CD14-positive monocyte (primary cell): ENCODE results near the gene PSAPL1. TPM values are rescaled to one million over a fixed set of nuclear protein-coding genes. Genes with fewer than 3 reads are reported as not detected.

ENCODE experiments used
- DNase-seq, 3 donors: peaks; one replicate each; pipeline ENCODE4 v3.0.0-alpha.2; 2011 to 2022
- H2AFZ ChIP-seq: 2 replicates; pipeline ENCODE4 v1.6.0; 2012; ENCODE audit warnings: mild to moderate bottlenecking, low read depth, low read length, inconsistent platforms; ENCODE audit not compliant: insufficient read depth, poor library complexity, severe bottlenecking
- H3K27ac ChIP-seq, 2 donors: 1 replicate in 1 of 2; 2 replicates in 1 of 2; pipeline ENCODE4 v1.5.1; 2012 to 2013; ENCODE audit warnings: low read length in 2 of 2, control low read depth in 1 of 2, inconsistent platforms in 1 of 2, low read depth in 1 of 2, mild to moderate bottlenecking in 1 of 2
- H3K27me3 ChIP-seq, 2 donors: one replicate each; pipeline versions ENCODE4 v1.6.0 to v1.6.1; 2011 to 2013; ENCODE audit warnings: low read length in 2 of 2; ENCODE audit not compliant: control insufficient read depth in 2 of 2, insufficient read depth in 2 of 2
- H3K36me3 ChIP-seq, 2 donors: replicated peaks in 1 of 2; 1 replicate in 1 of 2; 2 replicates in 1 of 2; pipeline versions ENCODE4 v1.5.1 to v1.6.1; 2012 to 2013; ENCODE audit warnings: low read length in 2 of 2, control low read depth in 1 of 2, inconsistent platforms in 1 of 2, mild to moderate bottlenecking in 1 of 2; ENCODE audit not compliant: insufficient read depth in 2 of 2, control insufficient read depth in 1 of 2
- H3K4me1 ChIP-seq, 2 donors: 1 replicate in 1 of 2; 2 replicates in 1 of 2; pipeline versions ENCODE4 v1.5.1 to v1.6.1; 2012 to 2013; ENCODE audit warnings: low read length in 2 of 2, control low read depth in 1 of 2, inconsistent platforms in 1 of 2, mild to moderate bottlenecking in 1 of 2, moderate library complexity in 1 of 2; ENCODE audit not compliant: insufficient read depth in 2 of 2, control insufficient read depth in 1 of 2
- H3K4me2 ChIP-seq: replicated peaks from 2 replicates; pipeline ENCODE3; 2012; ENCODE audit warnings: low read length, moderate library complexity, mild to moderate bottlenecking; ENCODE audit not compliant: poor library complexity, severe bottlenecking; ENCODE audit errors: extremely low read depth
- H3K4me3 ChIP-seq, 3 experiments: fragments of 200-600 bp in 1 of 3; sonication (generic) in 1 of 3; replicated peaks in 1 of 3; 1 replicate in 2 of 3; 2 replicates in 1 of 3; pipeline ENCODE4 v1.5.1; 2011 to 2013; ENCODE audit warnings: low read length in 3 of 3, mild to moderate bottlenecking in 3 of 3, control low read depth in 2 of 3, low read depth in 2 of 3, inconsistent platforms in 1 of 3, moderate library complexity in 1 of 3
- H3K79me2 ChIP-seq: 2 replicates; pipeline ENCODE4 v1.6.0; 2012; ENCODE audit warnings: mild to moderate bottlenecking, control low read depth, inconsistent platforms, low read length, moderate library complexity; ENCODE audit not compliant: insufficient read depth
- H3K9ac ChIP-seq: 2 replicates; pipeline ENCODE4 v1.6.0; 2017; ENCODE audit warnings: low read length, mild to moderate bottlenecking; ENCODE audit not compliant: insufficient read depth, poor library complexity, severe bottlenecking
- H3K9me3 ChIP-seq, 2 donors: replicated peaks in 1 of 2; 1 replicate in 1 of 2; 2 replicates in 1 of 2; pipeline versions ENCODE4 v1.5.1 to v1.6.1; 2012 to 2013; ENCODE audit warnings: low read length in 2 of 2, control low read depth in 1 of 2; ENCODE audit not compliant: control insufficient read depth in 1 of 2, insufficient read depth in 1 of 2
- H4K20me1 ChIP-seq: 2 replicates; pipeline ENCODE4 v1.6.0; 2012; ENCODE audit warnings: mild to moderate bottlenecking, low read length, control low read depth, moderate library complexity; ENCODE audit not compliant: insufficient read depth
- H3K27ac Mint-ChIP-seq, 7 donors: one replicate each; pipeline ENCODE4 v1.8.0; 2020; ENCODE audit warnings: mild to moderate bottlenecking in 7 of 7, mixed read lengths in 7 of 7, moderate library complexity in 6 of 7, inconsistent platforms in 2 of 7
- H3K27me3 Mint-ChIP-seq, 3 donors: one replicate each; pipeline ENCODE4 v1.8.0; 2021 to 2022; ENCODE audit warnings: low read depth in 3 of 3, mild to moderate bottlenecking in 3 of 3, mixed read lengths in 3 of 3, moderate library complexity in 3 of 3, inconsistent platforms in 1 of 3
- H3K36me3 Mint-ChIP-seq, 2 donors: one replicate each; pipeline ENCODE4 v1.8.0; 2020; ENCODE audit warnings: mixed read lengths in 2 of 2, inconsistent platforms in 1 of 2, mild to moderate bottlenecking in 1 of 2
- H3K4me1 Mint-ChIP-seq: one replicate; pipeline ENCODE4 v1.8.0; 2020; ENCODE audit warnings: mild to moderate bottlenecking, mixed read lengths
- H3K4me3 Mint-ChIP-seq, 2 donors: one replicate each; pipeline ENCODE4 v1.8.0; 2020; ENCODE audit warnings: mild to moderate bottlenecking in 2 of 2, mixed read lengths in 2 of 2, moderate library complexity in 1 of 2
- H3K9me3 Mint-ChIP-seq, 7 donors: one replicate each; pipeline ENCODE4 v1.8.0; 2020 to 2022; ENCODE audit warnings: mixed read lengths in 7 of 7, mild to moderate bottlenecking in 6 of 7, moderate library complexity in 6 of 7, inconsistent platforms in 2 of 7
- CTCF ChIP-seq: fragments of 200-600 bp; IDR thresholded peaks from one replicate; pipeline ENCODE4 v1.8.0; 2022; ENCODE audit warnings: antibody characterized with exemption, mild to moderate bottlenecking
- WGBS: methylation state at CpG from one replicate; pipeline ENCODE4 v1.1.5; 2013; ENCODE audit warnings: missing lambda C conversion rate; ENCODE audit not compliant: insufficient coverage; 5-methylcytosine and 5-hydroxymethylcytosine counted together
- intact Hi-C, 2 donors: fragments of 100-400 bp; cut with micrococcal nuclease; formaldehyde crosslinking; loops; one replicate each; pipeline versions ENCODE4 v1.15.0 to v1.15.1; 2023
- polyA plus RNA-seq, 3 donors: library from polyadenylated mRNA; depleted of rRNA in 1 of 3; unstranded in 2 of 3; stranded (reverse) in 1 of 3; fragments of 300-500 nt in 2 of 3; fragments of >200 nt in 1 of 3; fragmentation: Illumina TruSeq in 2 of 3; gene quantifications; 1 replicate in 2 of 3; 2 replicates in 1 of 3; pipeline ENCODE4 v1.2.3, GENCODE V29; 2012 to 2021

PSAPL1 gene
- polyA plus RNA-seq, 3 donors, result not detected

- 55% methylated on average over 9 of the region's 10 CpGs for WGBS
- no peaks in the 10 kb centered on the region for H3K4me1 ChIP-seq
- Mint-ChIP-seq H3K36me3 (no peaks in the 10 kb centered on the region), H3K9me3 (no peaks in the 10 kb centered on the region), H3K27ac (no peak overlapping the region), H3K4me1 (no peaks in the 10 kb centered on the region), H3K27me3 (peaks cover 0 to 4% (median 4%) of the 10 kb centered on the region in 3 donors), H3K4me3 (no peak overlapping the region)
- no peak overlapping the region for H3K4me3 ChIP-seq
- no peak overlapping the region for H3K9ac ChIP-seq
- no peak overlapping the region for H3K27ac ChIP-seq
- no peak overlapping the region for H2AFZ ChIP-seq
- intact Hi-C loops, result no loop called here
- H3K79me2 ChIP-seq, result no peaks in the 10 kb centered on the region
- H3K36me3 ChIP-seq, result no peaks in the 10 kb centered on the region
- H3K4me2 ChIP-seq, result no peak overlapping the region
- no peaks in the 10 kb centered on the region for H3K9me3 ChIP-seq
- no peak for TF ChIP-seq CTCF
- H4K20me1 ChIP-seq, result no peaks in the 10 kb centered on the region
- no peaks in the 10 kb centered on the region for H3K27me3 ChIP-seq
- DNase-seq, result no peak
Measured at GRCh38 chr4:7427361-7427760, 7.4 kb downstream of the PSAPL1 start.

- no peaks in the 10 kb centered on the region for H3K36me3 ChIP-seq
- DNase-seq, result no peak
- H3K9ac ChIP-seq, result no peak overlapping the region
- H3K79me2 ChIP-seq, result no peaks in the 10 kb centered on the region
- no peak overlapping the region for H3K27ac ChIP-seq
- WGBS, result 95% methylated on average over 16 of the region's 20 CpGs
- H3K36me3 Mint-ChIP-seq, result no peaks in the 10 kb centered on the region
- no peak overlapping the region for H3K27ac Mint-ChIP-seq
- H3K4me1 Mint-ChIP-seq, result no peaks in the 10 kb centered on the region
- intact Hi-C loops, result no loop called here
- H4K20me1 ChIP-seq, result no peaks in the 10 kb centered on the region
- no peaks in the 10 kb centered on the region for H3K9me3 ChIP-seq
- no peak for TF ChIP-seq CTCF
- H3K4me2 ChIP-seq, result no peak overlapping the region
- H2AFZ ChIP-seq, result no peak overlapping the region
- H3K9me3 Mint-ChIP-seq, result no peaks in the 10 kb centered on the region
- no peaks in the 10 kb centered on the region for H3K27me3 ChIP-seq
- H3K4me3 ChIP-seq, result no peak overlapping the region
- peaks cover 3 to 4% (median 4%) of the 10 kb centered on the region in 3 donors for H3K27me3 Mint-ChIP-seq
- H3K4me1 ChIP-seq, result no peaks in the 10 kb centered on the region
- H3K4me3 Mint-ChIP-seq, result no peak overlapping the region
Measured at GRCh38 chr4:7426525-7427171, 8.1 kb downstream of the PSAPL1 start.
